ENCODE data around the gene TDRD7. TPM values are rescaled to one million over a fixed set of nuclear protein-coding genes. Genes with fewer than 3 reads are reported as not detected.
A peak's percentile ranks its signal among the peaks of the same experiment; 100 is the strongest.

Gene TDRD7
- polyA plus RNA-seq, 1 donor from 2014 or later, result 9.7 TPM

DNA sequence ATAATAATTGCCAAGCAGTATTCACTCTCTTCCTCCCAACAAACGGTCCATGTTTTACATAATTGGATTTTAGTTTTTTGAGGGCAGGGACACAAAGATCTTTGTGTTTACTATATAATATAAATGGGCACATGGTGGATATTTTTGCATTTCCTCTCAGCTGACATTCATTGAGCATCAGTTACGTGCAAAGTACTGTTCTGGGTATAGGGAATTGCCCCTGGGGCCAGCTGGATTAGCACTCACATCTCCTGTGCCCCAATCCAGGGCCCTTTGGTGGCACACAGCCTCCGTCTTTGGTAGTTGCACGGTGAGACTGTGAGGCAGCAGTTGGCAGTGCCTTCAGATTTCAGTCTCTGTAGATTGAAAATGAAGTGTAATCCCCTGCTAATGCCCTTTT is 1.6 kb downstream of the TDRD7 start:
- TF ChIP-seq RAD21 (conservative IDR thresholded peaks at IDR 0.05), result no peak
- TF ChIP-seq EP300 (conservative IDR thresholded peaks at IDR 0.05; ENCODE audit: poor library complexity, severe bottlenecking), result no peak
- TF ChIP-seq TAF1 (IDR thresholded peaks at IDR 0.05; ENCODE audit: low read depth), result no peak
- no peak for TF ChIP-seq POLR2AphosphoS5 (IDR thresholded peaks at IDR 0.05)
- no peak for TF ChIP-seq MXI1 (conservative IDR thresholded peaks at IDR 0.05; ENCODE audit: poor library complexity, severe bottlenecking)
- no peak for TF ChIP-seq REST (IDR thresholded peaks at IDR 0.05; ENCODE audit: borderline replicate concordance)
- TF ChIP-seq EZH2 (IDR thresholded peaks at IDR 0.05; ENCODE audit: borderline replicate concordance, insufficient read depth, low read length, poor library complexity, severe bottlenecking), result no peak
- TF ChIP-seq SMC3 (conservative IDR thresholded peaks at IDR 0.05; ENCODE audit: poor library complexity), result no peak
- no peak for TF ChIP-seq CTCF (IDR thresholded peaks at IDR 0.05; ENCODE audit: poor library complexity, severe bottlenecking)
- Histone ChIP-seq H3K27me3 (ENCODE audit: insufficient read depth, low read depth, low read length) (peaks cover 14% of the 10 kb centered on the region), H3K4me2 (ENCODE audit: low read length) (no peak overlapping the region), H3K36me3 (ENCODE audit: insufficient read depth, low read length) (no peaks in the 10 kb centered on the region), H3K9ac (ENCODE audit: low read length) (no peak overlapping the region), H3K79me2 (replicated peaks; ENCODE audit: insufficient read depth, low read length) (no peaks in the 10 kb centered on the region), H3K9me2 (ENCODE audit: insufficient read depth, low read length) (no peaks in the 10 kb centered on the region), H2AFZ (ENCODE audit: low read depth, low read length) (no peak overlapping the region), H3K4me3 (ENCODE audit: low read length) (peak overlapping the region; percentile 79), H3K27ac (ENCODE audit: low read length) (no peak overlapping the region), H3F3A (ENCODE audit: insufficient read depth, low read length, poor library complexity, severe bottlenecking) (no peaks in the 10 kb centered on the region), H4K20me1 (ENCODE audit: insufficient read depth) (no peaks in the 10 kb centered on the region), H3K9me3 (ENCODE audit: low read length) (no peaks in the 10 kb centered on the region)

DNA sequence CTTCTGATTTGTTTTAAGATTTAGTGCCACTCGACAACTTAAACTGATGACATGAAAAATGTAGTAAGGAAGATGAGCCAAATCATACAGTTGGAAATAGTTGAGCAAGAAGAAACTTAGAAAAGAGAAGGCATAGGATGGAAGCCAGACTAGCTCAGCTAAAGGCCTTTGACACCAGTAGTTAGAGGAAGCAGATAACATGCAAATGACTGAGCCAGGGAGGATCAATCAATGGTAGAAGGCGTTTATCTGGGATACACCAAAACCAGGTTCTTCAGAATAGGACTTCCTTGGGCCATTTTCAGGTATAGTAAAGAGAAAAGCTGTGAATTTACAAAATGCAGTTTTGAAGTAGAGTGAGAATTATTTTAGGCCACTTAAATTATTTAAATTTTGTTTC is 3.2 kb downstream of the TDRD7 start:
- H3F3A ChIP-seq (ENCODE audit: insufficient read depth, low read length, poor library complexity, severe bottlenecking), result no peaks in the 10 kb centered on the region
- H3K36me3 ChIP-seq (ENCODE audit: insufficient read depth, low read length), result no peaks in the 10 kb centered on the region
- H3K9me2 ChIP-seq (ENCODE audit: insufficient read depth, low read length), result no peaks in the 10 kb centered on the region
- H3K27ac ChIP-seq (ENCODE audit: low read length), result no peak overlapping the region
- H3K27me3 ChIP-seq (ENCODE audit: insufficient read depth, low read depth, low read length), result peaks cover 14% of the 10 kb centered on the region
- no peaks in the 10 kb centered on the region for H3K9me3 ChIP-seq (ENCODE audit: low read length)
- TF ChIP-seq RAD21 (conservative IDR thresholded peaks at IDR 0.05) (no peak), REST (IDR thresholded peaks at IDR 0.05; ENCODE audit: borderline replicate concordance) (no peak), CTCF (IDR thresholded peaks at IDR 0.05; ENCODE audit: poor library complexity, severe bottlenecking) (no peak), SMC3 (conservative IDR thresholded peaks at IDR 0.05; ENCODE audit: poor library complexity) (no peak), TAF1 (IDR thresholded peaks at IDR 0.05; ENCODE audit: low read depth) (no peak), POLR2AphosphoS5 (IDR thresholded peaks at IDR 0.05) (no peak)
- H3K4me3 ChIP-seq (ENCODE audit: low read length), result no peak overlapping the region
- H3K79me2 ChIP-seq (replicated peaks; ENCODE audit: insufficient read depth, low read length), result no peaks in the 10 kb centered on the region
- no peak overlapping the region for H3K4me2 ChIP-seq (ENCODE audit: low read length)
- no peaks in the 10 kb centered on the region for H4K20me1 ChIP-seq (ENCODE audit: insufficient read depth)
- H3K9ac ChIP-seq (ENCODE audit: low read length), result no peak overlapping the region
- no peak overlapping the region for H2AFZ ChIP-seq (ENCODE audit: low read depth, low read length)
